HG02678 (cell line): ENCODE results near the gene RALGPS2.
"Not testable (repeated sequence)": the region's sequence is repeated elsewhere in the genome, so short reads cannot be mapped to it uniquely, and the experiment has no call there.

Experiments used
- ATAC-seq: cut with Tn5 transposase; IDR thresholded peaks from one replicate; pipeline ENCODE4 v1.9.1; 2021; ENCODE audit warnings: mild to moderate bottlenecking, moderate library complexity; ENCODE audit not compliant: unreplicated experiment

Gene RALGPS2

GRCh38 chr1:178724376-178724727 is 692 bp upstream of the RALGPS2 start:
- no peak for ATAC-seq

DNA sequence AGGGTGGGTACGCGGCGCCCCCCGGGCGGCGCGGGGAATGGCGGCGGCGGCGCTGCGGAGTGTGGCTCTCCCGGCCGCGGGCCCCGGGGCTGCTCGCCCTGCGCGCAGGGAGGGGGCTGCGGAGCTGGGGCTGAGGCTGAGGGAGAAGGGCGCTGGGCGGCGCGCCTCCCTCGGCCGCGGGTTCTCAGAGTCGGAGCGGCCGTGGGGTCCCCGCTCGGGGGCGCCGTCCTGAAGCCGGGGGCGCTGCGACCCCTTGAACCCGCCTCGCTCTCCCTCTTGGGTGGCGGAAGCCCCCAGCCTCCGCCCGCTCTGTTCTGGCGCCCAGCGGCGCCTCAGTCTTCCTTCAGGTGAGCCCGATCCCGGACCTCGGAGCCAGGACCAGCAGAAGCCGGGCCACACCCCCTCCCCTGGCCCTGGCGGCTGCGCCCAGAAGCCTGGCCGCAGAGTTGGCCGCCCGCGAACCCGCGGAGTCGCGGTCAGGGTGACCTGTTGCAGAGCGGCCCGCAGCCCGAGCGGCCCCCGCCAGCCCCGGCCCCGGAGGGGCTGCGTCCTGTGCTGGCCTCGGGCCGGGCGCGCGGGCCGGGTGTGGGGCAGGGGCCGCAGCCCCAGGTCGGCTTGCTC is 532 bp downstream of the RALGPS2 start:
- ATAC-seq = peak; percentile 35

DNA sequence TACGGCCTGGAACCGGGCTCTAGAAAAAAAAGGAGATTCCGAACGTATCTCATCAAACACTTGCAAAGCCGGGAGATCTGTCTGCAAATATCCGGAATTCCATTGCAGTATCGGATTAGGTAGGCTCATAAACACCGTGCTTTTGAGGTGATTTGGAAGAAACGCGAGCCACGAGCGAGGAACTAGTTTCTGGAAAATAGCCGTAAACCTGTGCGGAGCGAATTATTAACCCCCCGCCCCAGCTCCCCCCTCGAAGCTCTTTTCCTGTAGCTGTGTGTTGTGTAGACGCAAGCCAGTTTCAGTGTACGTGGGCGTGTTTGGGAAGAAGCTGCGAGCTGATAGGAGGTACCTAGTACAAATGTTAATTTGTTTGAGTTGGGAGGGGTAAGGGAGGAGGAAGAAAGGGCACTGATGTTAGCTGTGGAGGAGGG is 1.1 kb downstream of the RALGPS2 start:
- ATAC-seq = peak; percentile 67

DNA sequence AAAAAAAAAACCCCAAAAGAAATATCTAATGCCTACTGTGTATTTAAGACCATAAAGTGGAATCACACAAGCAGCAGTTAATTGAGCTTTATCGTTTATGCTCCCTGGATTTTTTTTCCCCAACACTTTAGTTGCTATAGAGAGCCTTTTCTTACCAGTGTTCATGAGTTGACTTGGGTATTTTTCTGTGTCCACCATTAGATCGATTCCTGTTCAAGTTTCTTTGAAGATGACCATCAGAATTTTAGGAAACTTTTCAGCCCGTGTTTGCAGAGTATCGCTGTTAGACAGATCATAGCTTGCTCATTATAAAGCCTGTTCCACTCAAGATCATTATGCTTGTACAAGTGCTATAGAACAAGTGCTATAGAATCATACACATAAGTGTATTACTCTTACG is 1.5 kb downstream of the RALGPS2 start:
- ATAC-seq = no peak

GRCh38 chr1:178727014-178727895 is 2.2 kb downstream of the RALGPS2 start:
- no peak for ATAC-seq

DNA sequence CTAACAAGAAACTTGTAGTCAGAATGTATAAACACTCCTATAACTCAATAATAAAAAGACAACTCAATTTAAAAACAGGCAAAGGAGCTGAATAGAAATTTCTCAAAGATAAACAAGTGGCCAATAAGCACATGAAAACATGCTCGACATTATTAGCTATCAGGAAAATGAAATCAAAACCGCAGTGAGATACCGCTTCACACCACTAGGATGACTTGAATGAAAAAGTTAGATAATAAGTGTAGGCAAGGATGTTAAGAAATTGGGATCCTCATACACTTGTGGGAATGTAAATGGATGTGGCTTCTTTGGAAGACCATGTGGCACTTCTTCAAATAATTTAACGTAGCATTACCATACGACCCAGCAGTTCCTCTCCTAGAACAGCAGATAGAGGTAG is 8.9 kb downstream of the RALGPS2 start:
- no peak for ATAC-seq

DNA sequence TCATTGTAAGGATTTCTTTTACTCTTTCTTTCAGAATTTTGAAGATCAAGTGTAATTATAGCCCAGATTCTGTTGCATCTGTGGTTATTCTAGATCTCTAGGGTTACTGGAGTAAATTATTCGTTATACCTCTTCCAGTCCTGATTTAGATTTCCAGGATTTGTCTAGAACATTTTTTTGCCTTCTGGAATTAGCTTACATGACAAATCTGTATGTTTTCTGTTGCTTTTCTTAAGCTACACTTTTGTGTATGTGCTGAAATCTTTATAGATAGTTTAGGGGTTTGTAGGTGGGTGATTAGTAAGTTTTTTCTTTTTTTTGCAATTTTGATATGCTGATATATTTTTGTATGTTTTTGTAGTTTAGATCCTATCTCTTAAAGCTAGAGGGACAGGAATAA is 13.7 kb downstream of the RALGPS2 start:
- no peak for ATAC-seq

- no peak for ATAC-seq
Observed at GRCh38 chr1:178739285-178740045, 14.4 kb downstream of the RALGPS2 start.

DNA sequence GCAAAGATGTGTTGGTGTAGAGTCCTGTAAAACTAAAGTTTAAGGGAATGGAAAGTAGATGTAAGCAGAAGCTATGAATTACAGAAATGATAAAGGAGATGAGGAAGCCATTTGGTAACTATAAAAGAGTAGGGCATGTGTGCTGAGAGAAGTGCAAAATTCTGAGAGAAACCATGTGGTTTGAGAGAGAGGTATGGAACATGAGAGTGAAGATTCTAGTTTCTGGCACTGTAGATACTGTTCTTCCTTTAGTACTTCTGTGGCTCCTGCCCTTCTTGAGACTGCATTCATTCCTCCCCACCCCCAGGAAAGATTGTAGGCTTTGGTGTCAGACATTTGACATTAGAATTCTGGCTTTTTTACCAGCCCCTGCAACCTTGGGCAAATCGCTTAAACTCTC is 15.4 kb downstream of the RALGPS2 start:
- ATAC-seq = no peak

DNA sequence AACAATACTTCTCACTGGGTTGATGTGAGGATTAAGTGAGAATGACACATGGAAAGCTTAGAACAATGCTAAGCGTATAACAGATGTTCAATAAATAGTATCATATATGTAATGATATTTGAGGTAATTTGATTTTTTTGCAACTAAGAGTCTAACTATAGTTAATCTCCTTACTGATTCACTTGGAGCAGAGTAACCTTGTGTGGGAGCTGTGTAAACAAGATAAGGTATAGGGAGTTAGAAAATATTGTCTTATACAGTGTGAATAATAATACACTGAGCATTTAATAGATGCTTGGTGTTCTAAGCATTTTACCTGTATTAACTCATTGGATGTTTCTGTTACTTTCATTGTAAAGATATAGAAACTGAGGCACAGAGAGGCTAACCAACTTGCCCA is 15.9 kb downstream of the RALGPS2 start:
- no peak for ATAC-seq

DNA sequence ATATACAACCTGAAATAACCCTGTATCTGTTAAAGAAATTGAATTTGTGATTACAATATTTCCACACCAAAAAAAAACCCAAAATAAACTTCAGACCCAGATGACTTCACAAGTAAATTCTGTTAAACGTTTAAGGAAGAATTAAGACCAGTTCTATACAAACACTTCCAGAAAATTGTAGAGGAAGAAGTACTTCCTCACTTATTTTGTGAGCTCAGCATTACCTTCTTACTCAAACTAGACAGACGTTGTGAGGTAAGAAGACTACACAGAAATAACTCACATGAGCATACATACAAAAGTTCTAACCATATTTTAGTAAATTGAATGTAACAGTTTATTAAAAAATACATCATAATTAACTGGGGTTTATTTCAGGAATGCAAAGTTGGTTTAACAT is 18.8 kb downstream of the RALGPS2 start:
- ATAC-seq = no peak

GRCh38 chr1:178745260-178745659 is 20.2 kb downstream of the RALGPS2 start:
- ATAC-seq = no peak

DNA sequence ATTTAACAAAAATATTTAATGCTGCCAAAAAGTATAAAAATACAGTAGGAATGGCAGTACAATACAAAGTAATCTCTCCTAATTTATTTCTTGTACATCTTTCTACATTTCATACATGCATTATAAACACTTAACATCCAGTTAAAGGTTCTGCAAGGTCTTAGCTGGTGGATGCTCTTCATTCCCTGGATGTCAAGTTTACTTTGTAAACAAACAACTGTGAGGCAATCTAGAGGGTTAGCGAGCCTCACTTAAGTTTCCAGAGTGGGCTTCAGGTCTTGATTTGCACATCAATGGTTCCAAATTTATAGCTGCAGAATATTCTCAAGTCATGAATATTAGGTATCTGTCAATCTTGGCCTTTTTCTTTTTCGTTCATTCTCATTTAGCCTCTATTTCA is 21.3 kb downstream of the RALGPS2 start:
- ATAC-seq = no peak

GRCh38 chr1:178747361-178747760 is 22.3 kb downstream of the RALGPS2 start:
- ATAC-seq = not testable (repeated sequence)

DNA sequence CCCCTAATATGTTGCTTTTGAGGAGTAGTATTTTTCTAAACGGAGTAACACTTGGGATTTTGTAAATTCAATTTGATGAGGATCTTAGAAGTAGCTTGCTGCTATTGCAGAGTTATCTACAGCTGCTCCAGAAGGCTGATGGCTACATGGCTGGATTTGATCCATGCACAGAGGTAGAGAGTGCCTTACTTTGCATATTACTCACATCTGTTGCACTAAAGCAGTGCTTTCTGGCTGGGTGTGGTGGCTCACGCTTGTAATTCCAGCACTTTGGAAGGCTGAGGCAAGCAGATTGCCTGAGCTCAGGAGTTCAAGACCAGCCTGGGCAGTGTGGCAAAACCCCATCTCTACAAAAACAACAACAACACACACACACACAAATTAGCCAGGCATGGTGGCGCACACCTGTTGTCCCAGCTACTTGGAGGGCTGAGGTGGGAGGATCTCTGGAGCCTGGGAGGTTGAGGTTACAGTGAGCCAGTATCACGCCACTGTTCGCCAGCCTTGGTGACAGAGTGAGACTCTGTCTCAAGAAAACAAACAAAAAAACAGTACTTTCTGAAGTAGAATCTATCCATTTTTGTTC is 24.6 kb downstream of the RALGPS2 start:
- no peak for ATAC-seq

- no peak for ATAC-seq
Observed at GRCh38 chr1:178751046-178751445, 26.0 kb downstream of the RALGPS2 start.

DNA sequence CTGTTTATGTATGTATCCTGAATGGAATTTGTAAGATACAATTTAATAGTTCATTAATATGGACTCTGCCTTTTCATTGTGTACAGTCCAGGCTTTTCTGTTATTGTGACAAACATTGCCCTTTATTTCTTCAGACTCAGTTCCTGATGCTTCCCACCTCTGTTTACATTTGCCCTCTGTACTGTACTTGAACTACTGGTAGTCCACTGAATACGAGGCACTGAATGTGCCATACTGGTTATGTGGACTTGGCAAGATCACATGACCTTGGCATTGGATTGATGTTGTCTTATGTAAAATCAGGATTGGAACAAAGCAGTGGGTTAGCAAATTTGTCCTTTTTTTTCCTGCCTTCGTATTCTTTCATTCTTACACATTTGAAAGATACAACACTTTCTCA is 27.8 kb downstream of the RALGPS2 start:
- no peak for ATAC-seq

- not testable (repeated sequence) for ATAC-seq
Observed at GRCh38 chr1:178754655-178755256, 29.7 kb downstream of the RALGPS2 start.

- ATAC-seq = no peak
Observed at GRCh38 chr1:178768423-178768822, 43.4 kb downstream of the RALGPS2 start.

DNA sequence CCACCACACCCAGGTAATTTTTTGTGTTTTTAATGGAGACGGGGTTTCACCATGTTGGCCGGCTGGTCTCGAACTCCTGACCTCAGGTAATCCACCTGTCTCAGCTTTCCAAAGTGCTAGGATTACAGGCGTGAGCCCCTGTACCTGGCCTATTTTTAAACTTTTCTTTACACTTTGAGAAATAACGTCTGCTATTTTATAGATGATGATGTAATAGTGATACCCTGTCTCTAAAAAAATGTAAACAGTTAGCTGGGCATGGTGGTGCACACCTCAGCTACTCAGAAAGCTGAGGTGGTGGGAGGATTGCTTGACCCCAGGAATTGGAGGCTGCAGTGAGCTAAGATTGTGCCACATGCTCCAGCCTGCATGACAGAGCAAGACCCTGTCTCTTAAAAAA is 47.9 kb downstream of the RALGPS2 start:
- no peak for ATAC-seq

GRCh38 chr1:178774263-178774662 is 49.2 kb downstream of the RALGPS2 start:
- no peak for ATAC-seq
